Measurements from ENCODE around the gene NCKAP5.

Gene NCKAP5

DNA sequence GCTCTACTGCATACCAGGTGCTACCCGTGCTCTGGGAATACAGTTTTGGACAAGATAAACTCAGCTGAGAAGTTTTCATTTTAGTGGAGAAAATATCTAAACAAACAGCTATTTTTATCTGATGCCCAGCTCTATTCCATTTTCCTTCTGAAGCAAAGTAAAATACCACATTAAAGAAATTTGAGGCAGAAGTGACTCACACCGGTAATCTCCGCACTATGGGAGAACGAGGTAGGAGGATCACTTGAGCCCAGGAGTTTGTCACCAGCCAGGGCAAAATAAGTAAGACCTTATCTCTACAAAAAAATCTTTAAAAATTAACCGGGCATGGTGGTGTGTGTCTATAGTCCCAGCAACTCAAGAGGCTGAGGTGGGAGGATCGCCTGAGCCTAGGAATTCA lies 482.1 kb downstream of the NCKAP5 start:
- no peak for DNase-seq (ENCODE audit: low read depth, low spot score)
- no peaks in the 10 kb centered on the region for H3K36me3 ChIP-seq (ENCODE audit: insufficient read depth, insufficient read length, low read length)
- TF ChIP-seq ZNF274 (IDR thresholded peaks at IDR 0.05; ENCODE audit: low read depth, low read length) (no peak), SUZ12 (IDR thresholded peaks at IDR 0.05; ENCODE audit: extremely low read depth, insufficient read depth, insufficient read length) (no peak), YY1 (IDR thresholded peaks at IDR 0.05; ENCODE audit: insufficient read depth, insufficient read length) (no peak)
- H3K27me3 ChIP-seq (ENCODE audit: insufficient read depth, insufficient read length), result no peaks in the 10 kb centered on the region
- no peak overlapping the region for H3K9ac ChIP-seq (ENCODE audit: insufficient read length, low read depth)
- H3K9me3 ChIP-seq (ENCODE audit: insufficient read depth, low read length), result no peaks in the 10 kb centered on the region
- no peak overlapping the region for H3K4me3 ChIP-seq (ENCODE audit: insufficient read length, low read depth)
- no peaks in the 10 kb centered on the region for H3K4me1 ChIP-seq (ENCODE audit: insufficient read depth, insufficient read length)

DNA sequence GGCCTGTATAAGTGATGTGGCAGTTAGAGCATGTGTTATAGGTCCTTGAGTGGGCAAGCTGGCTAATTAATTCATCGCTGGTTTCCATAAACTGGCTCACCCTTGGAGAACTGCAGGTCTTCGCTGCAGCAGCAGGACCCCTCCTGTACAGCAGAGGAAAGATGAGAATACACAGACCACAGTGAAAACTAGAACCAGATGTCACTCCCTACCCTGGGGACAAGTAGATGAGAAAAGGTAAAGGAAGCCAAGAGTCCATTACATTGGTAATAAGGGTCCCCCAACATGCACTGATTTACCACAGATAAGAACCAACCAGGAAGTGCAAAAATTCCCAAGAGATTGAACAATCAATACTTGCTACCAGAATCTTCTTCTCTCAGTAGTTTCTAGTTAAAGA lies 482.6 kb downstream of the NCKAP5 start:
- Histone ChIP-seq H3K36me3 (ENCODE audit: insufficient read depth, insufficient read length, low read length) (no peaks in the 10 kb centered on the region), H3K27me3 (ENCODE audit: insufficient read depth, insufficient read length) (no peaks in the 10 kb centered on the region), H3K4me1 (ENCODE audit: insufficient read depth, insufficient read length) (no peaks in the 10 kb centered on the region), H3K4me3 (ENCODE audit: insufficient read length, low read depth) (no peak overlapping the region), H3K9ac (ENCODE audit: insufficient read length, low read depth) (no peak overlapping the region), H3K9me3 (ENCODE audit: insufficient read depth, low read length) (no peaks in the 10 kb centered on the region)
- TF ChIP-seq ZNF274 (IDR thresholded peaks at IDR 0.05; ENCODE audit: low read depth, low read length) (no peak), YY1 (IDR thresholded peaks at IDR 0.05; ENCODE audit: insufficient read depth, insufficient read length) (no peak), SUZ12 (IDR thresholded peaks at IDR 0.05; ENCODE audit: extremely low read depth, insufficient read depth, insufficient read length) (no peak)
- DNase-seq (ENCODE audit: low read depth, low spot score), result no peak

DNA sequence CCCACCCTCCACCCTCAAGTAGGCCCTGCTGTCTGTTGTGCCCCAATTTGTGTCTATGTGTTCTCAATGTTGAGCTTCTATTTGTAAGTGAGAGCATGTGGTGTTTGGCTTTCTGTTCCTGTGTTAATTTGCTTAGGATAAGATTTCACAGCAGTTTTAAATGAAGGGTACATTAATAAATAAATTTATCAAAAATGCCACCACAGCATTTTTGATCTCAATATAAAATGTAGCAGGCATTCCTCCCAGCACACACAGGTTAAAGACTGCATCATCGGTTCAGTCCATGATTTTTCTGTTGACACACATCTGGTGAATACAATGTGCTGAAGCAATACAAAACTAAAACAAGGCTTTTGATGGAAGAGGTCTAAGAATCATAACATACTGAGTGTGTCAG lies 486.2 kb downstream of the NCKAP5 start:
- DNase-seq (ENCODE audit: low read depth, low spot score), result no peak
- H3K4me3 ChIP-seq (ENCODE audit: insufficient read length, low read depth), result no peak overlapping the region
- no peaks in the 10 kb centered on the region for H3K4me1 ChIP-seq (ENCODE audit: insufficient read depth, insufficient read length)
- no peaks in the 10 kb centered on the region for H3K27me3 ChIP-seq (ENCODE audit: insufficient read depth, insufficient read length)
- no peaks in the 10 kb centered on the region for H3K36me3 ChIP-seq (ENCODE audit: insufficient read depth, insufficient read length, low read length)
- TF ChIP-seq YY1 (IDR thresholded peaks at IDR 0.05; ENCODE audit: insufficient read depth, insufficient read length), result no peak
- TF ChIP-seq SUZ12 (IDR thresholded peaks at IDR 0.05; ENCODE audit: extremely low read depth, insufficient read depth, insufficient read length), result no peak
- no peak for TF ChIP-seq ZNF274 (IDR thresholded peaks at IDR 0.05; ENCODE audit: low read depth, low read length)
- H3K9ac ChIP-seq (ENCODE audit: insufficient read length, low read depth), result no peak overlapping the region
- H3K9me3 ChIP-seq (ENCODE audit: insufficient read depth, low read length), result no peaks in the 10 kb centered on the region

DNA sequence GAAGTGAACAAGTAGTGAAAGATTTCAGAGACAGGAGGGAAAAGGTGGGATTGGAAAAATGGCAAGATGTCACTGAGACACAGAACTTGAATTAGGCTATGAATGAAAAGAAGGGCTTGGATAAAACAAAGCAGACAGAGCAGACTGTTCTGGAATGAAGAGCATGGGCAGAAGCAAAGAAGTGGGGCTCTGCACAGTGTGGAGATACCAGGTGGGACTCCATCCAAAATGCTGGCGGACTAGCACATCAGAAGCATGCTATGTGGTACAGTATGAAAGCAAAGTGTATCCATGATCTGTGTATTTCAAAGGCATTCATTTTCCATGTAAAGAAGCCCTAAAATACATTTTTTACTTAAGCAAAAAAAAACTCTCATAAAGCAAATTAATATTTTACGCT lies 487.4 kb downstream of the NCKAP5 start:
- H3K9ac ChIP-seq (ENCODE audit: insufficient read length, low read depth), result no peak overlapping the region
- no peak for TF ChIP-seq YY1 (IDR thresholded peaks at IDR 0.05; ENCODE audit: insufficient read depth, insufficient read length)
- no peak for TF ChIP-seq ZNF274 (IDR thresholded peaks at IDR 0.05; ENCODE audit: low read depth, low read length)
- TF ChIP-seq SUZ12 (IDR thresholded peaks at IDR 0.05; ENCODE audit: extremely low read depth, insufficient read depth, insufficient read length), result no peak
- no peak for DNase-seq (ENCODE audit: low read depth, low spot score)
- no peaks in the 10 kb centered on the region for H3K36me3 ChIP-seq (ENCODE audit: insufficient read depth, insufficient read length, low read length)
- no peaks in the 10 kb centered on the region for H3K9me3 ChIP-seq (ENCODE audit: insufficient read depth, low read length)
- no peaks in the 10 kb centered on the region for H3K4me1 ChIP-seq (ENCODE audit: insufficient read depth, insufficient read length)
- H3K27me3 ChIP-seq (ENCODE audit: insufficient read depth, insufficient read length), result no peaks in the 10 kb centered on the region
- no peak overlapping the region for H3K4me3 ChIP-seq (ENCODE audit: insufficient read length, low read depth)

DNA sequence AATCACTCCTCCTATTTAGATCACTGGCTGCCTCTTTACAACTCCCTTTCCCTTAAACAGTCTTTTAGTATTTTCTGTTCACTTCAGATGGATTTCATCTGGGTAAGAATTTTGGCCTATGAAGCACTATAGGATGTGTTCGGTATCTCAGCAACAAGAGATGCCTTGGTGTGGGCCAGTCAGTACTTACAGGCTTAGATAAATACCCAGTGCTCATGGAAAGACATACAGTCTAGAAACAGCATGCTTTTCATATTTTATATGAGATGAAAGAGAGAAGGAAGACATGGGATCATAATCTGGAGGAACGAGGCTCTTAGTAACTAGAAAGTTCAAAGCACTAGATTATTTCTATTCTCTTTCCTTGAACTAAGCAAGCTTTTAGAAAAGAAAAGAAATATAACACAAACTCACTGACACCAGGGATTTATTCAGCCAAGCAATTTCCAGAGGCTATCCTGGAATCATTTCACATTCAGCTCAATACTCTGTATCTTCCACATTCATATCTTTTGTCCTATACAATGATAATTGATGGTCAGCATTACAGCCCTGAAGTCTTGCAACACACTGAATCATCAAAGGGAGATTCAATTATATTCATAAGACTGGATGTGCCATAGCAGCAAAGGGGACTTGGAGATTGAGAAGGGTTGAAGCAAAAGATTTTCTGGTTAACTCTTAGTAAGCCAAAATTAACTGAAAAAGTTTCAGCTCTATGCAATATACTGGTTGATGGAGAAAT lies 489.4 kb downstream of the NCKAP5 start:
- H3K36me3 ChIP-seq (ENCODE audit: insufficient read depth, insufficient read length, low read length), result no peaks in the 10 kb centered on the region
- TF ChIP-seq YY1 (IDR thresholded peaks at IDR 0.05; ENCODE audit: insufficient read depth, insufficient read length) (no peak), ZNF274 (IDR thresholded peaks at IDR 0.05; ENCODE audit: low read depth, low read length) (no peak), SUZ12 (IDR thresholded peaks at IDR 0.05; ENCODE audit: extremely low read depth, insufficient read depth, insufficient read length) (no peak)

DNA sequence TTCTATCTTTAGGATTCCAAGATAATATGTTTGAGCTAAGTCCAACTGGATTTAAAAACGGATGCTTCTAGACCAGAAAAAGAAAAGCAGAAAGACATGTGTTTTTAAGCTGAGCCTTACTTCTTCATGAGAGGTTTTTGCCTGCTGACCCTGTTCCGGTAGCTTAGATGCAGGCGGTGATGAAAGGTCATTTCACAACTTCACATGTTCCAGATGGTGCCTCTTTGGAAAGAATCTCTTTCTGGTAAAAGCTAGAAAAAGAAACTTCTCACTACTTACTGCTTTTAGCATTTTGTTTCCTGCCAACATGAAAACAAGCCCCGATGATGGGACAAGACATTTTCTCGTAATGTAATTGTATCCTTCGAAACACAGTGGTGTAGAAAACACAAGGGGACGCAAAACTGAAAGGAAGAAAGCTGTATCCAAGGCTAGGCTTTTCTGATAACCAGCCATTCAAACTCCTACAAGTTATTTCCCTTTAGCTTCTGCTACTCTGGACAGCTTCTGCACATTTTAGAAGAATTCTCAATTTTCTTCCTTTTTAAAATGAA lies 490.9 kb downstream of the NCKAP5 start:
- Histone ChIP-seq H3K27me3 (ENCODE audit: insufficient read depth, insufficient read length) (no peaks in the 10 kb centered on the region), H3K9me3 (ENCODE audit: insufficient read depth, low read length) (no peaks in the 10 kb centered on the region), H3K9ac (ENCODE audit: insufficient read length, low read depth) (no peak overlapping the region), H3K4me1 (ENCODE audit: insufficient read depth, insufficient read length) (no peaks in the 10 kb centered on the region), H3K4me3 (ENCODE audit: insufficient read length, low read depth) (no peak overlapping the region), H3K36me3 (ENCODE audit: insufficient read depth, insufficient read length, low read length) (no peaks in the 10 kb centered on the region)
- TF ChIP-seq ZNF274 (IDR thresholded peaks at IDR 0.05; ENCODE audit: low read depth, low read length), result no peak
- TF ChIP-seq SUZ12 (IDR thresholded peaks at IDR 0.05; ENCODE audit: extremely low read depth, insufficient read depth, insufficient read length), result no peak
- TF ChIP-seq YY1 (IDR thresholded peaks at IDR 0.05; ENCODE audit: insufficient read depth, insufficient read length), result no peak
- no peak for DNase-seq (ENCODE audit: low read depth, low spot score)

More for the DNA sequence above, 489.4 kb downstream of the NCKAP5 start:
- H3K9me3 ChIP-seq (ENCODE audit: insufficient read depth, low read length), result no peaks in the 10 kb centered on the region
- no peak overlapping the region for H3K4me3 ChIP-seq (ENCODE audit: insufficient read length, low read depth)
- no peak for DNase-seq (ENCODE audit: low read depth, low spot score)
- H3K4me1 ChIP-seq (ENCODE audit: insufficient read depth, insufficient read length), result no peaks in the 10 kb centered on the region
- no peaks in the 10 kb centered on the region for H3K27me3 ChIP-seq (ENCODE audit: insufficient read depth, insufficient read length)
- H3K9ac ChIP-seq (ENCODE audit: insufficient read length, low read depth), result no peak overlapping the region

DNA sequence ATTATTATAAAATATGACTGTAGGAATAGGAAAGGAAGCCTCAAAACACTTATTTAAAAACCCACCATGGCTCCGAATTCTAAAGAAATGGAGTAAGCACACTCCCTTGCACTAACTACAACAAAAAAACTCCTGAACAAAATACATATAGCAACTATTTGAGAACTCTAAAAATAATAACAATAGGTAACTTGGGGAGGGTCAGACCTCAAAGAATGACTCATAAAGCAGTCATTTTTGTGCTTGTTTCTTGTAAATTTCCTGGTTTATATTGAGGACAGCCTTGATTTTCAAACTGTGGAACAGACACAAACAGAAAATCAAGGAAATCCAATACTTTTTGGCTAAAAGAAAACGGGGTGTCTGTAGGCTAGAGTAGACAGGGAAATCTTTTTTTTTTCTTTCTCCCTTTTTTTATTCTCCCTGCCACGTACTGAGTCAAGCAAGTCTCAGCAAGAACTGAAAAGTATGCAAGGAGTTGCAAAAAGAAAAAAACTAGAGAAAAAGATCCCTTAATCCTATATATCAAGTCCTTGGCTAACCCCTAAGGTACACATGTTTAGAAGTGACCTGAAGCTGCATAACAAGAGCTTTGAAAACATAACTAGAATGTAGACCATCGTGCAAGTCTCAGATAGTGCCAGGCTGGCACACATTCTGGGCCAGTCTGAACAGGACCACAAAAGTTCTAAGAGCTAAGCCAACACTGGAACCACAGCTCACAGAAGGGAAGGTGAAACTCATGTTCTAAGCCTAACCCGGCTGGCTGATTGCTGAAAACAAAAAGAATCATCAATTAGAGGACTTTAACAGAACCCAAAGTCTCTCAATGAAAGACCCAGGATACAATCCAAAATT lies 495.2 kb downstream of the NCKAP5 start:
- Histone ChIP-seq H3K27me3 (ENCODE audit: insufficient read depth, insufficient read length) (no peaks in the 10 kb centered on the region), H3K9me3 (ENCODE audit: insufficient read depth, low read length) (no peaks in the 10 kb centered on the region), H3K4me1 (ENCODE audit: insufficient read depth, insufficient read length) (no peaks in the 10 kb centered on the region), H3K9ac (ENCODE audit: insufficient read length, low read depth) (no peak overlapping the region), H3K4me3 (ENCODE audit: insufficient read length, low read depth) (no peak overlapping the region), H3K36me3 (ENCODE audit: insufficient read depth, insufficient read length, low read length) (no peaks in the 10 kb centered on the region)
- TF ChIP-seq SUZ12 (IDR thresholded peaks at IDR 0.05; ENCODE audit: extremely low read depth, insufficient read depth, insufficient read length) (no peak), ZNF274 (IDR thresholded peaks at IDR 0.05; ENCODE audit: low read depth, low read length) (no peak), YY1 (IDR thresholded peaks at IDR 0.05; ENCODE audit: insufficient read depth, insufficient read length) (no peak)
- DNase-seq (ENCODE audit: low read depth, low spot score), result no peak

All from NT2/D1 (cell line).